ENCODE measurements around the gene TBX4.

Gene TBX4

DNA sequence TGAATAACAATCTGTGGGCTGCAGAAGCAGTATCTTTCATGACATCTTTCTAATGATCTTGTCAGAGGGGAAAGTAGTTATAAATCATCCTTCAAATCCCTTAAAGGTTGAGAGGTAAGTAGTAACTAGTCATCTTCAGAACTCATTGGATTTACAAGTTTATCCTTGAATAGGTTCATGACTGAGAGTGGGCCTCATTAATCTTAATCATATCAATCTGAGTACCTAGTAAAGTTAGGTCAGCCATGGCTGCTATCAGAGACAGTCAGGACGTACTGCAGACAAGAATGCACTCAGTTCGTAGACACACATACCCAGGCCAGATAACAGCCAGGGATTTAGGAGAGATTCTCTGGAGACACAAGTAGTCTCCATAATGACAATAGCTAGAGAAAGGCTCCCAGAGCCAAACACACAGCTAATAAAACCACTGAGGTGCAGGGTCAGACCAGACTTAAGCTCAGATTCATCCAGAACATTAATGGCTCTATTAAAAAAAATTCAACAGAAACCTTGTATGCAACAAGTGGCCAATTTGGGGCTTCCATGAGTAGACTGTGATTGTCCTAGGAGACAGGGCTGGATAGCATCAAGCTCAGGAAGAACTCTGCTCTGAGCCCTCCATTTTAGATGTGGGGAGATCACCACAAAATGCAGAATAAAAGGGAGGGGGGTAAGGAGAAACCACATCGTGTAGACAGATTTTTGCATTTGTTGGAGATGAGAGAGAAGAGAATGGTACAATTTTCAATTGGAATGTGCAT is 65.8 kb downstream of the TBX4 start:
- H4K20me1 ChIP-seq (ENCODE audit: low read depth, low read length): no peaks in the 10 kb centered on the region
- no peaks in the 10 kb centered on the region for H3K9me3 ChIP-seq (ENCODE audit: insufficient read depth, low read length)
- no peak overlapping the region for H3K4me3 ChIP-seq (ENCODE audit: insufficient read depth, low read length, poor library complexity, severe bottlenecking)
- no peak overlapping the region for H3K9ac ChIP-seq (ENCODE audit: low read length)
- no peak overlapping the region for H3K4me2 ChIP-seq (ENCODE audit: low read depth, low read length, poor library complexity, severe bottlenecking)
- H2AFZ ChIP-seq (ENCODE audit: low read depth, low read length, severe bottlenecking): no peak overlapping the region
- no peaks in the 10 kb centered on the region for H3K36me3 ChIP-seq (ENCODE audit: low read length)
- no peak for TF ChIP-seq EZH2phosphoT487 (conservative IDR thresholded peaks at IDR 0.05; ENCODE audit: low read length)
- TF ChIP-seq, protein P1, sequence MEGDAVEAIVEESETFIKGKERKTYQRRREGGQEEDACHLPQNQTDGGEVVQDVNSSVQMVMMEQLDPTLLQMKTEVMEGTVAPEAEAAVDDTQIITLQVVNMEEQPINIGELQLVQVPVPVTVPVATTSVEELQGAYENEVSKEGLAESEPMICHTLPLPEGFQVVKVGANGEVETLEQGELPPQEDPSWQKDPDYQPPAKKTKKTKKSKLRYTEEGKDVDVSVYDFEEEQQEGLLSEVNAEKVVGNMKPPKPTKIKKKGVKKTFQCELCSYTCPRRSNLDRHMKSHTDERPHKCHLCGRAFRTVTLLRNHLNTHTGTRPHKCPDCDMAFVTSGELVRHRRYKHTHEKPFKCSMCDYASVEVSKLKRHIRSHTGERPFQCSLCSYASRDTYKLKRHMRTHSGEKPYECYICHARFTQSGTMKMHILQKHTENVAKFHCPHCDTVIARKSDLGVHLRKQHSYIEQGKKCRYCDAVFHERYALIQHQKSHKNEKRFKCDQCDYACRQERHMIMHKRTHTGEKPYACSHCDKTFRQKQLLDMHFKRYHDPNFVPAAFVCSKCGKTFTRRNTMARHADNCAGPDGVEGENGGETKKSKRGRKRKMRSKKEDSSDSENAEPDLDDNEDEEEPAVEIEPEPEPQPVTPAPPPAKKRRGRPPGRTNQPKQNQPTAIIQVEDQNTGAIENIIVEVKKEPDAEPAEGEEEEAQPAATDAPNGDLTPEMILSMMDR (IDR thresholded peaks at IDR 0.05; ENCODE audit: insufficient read depth, low read length, poor library complexity, severe bottlenecking): no peak
- no peaks in the 10 kb centered on the region for H3K79me2 ChIP-seq (ENCODE audit: insufficient read depth, low read length)
- H3F3A ChIP-seq (ENCODE audit: insufficient read depth): no peaks in the 10 kb centered on the region
- no peaks in the 10 kb centered on the region for H3K27me3 ChIP-seq (ENCODE audit: low read length)
- H3K27ac ChIP-seq (ENCODE audit: low read depth, low read length): no peak overlapping the region
- H3K9me2 ChIP-seq (replicated peaks; ENCODE audit: insufficient read depth, low read length): no peaks in the 10 kb centered on the region

DNA sequence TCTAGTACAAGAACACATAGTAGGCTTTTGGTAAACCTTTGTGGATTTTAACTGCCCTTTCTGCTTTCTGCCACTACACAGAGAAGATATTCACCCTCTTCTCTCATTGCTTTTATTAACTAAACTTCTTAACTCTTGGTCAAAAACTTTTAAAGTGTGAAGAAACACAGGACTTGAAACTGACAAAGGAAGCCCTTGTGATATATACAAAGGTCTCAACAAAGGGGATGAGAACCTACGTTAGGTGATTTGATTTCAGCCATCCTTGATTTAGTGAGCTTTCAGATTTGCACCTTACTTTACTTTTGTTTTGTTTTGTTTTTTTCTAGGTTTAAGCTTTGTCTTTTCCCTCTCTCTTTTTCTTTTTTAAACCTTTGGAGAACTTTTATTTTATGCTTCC is 66.9 kb downstream of the TBX4 start:
- Histone ChIP-seq H3K4me2 (ENCODE audit: low read depth, low read length, poor library complexity, severe bottlenecking) (no peak overlapping the region), H3K9me3 (ENCODE audit: insufficient read depth, low read length) (no peaks in the 10 kb centered on the region), H3K27me3 (ENCODE audit: low read length) (no peaks in the 10 kb centered on the region), H4K20me1 (ENCODE audit: low read depth, low read length) (no peaks in the 10 kb centered on the region), H3K79me2 (ENCODE audit: insufficient read depth, low read length) (no peaks in the 10 kb centered on the region), H3K9ac (ENCODE audit: low read length) (no peak overlapping the region), H3K27ac (ENCODE audit: low read depth, low read length) (no peak overlapping the region), H3K36me3 (ENCODE audit: low read length) (no peaks in the 10 kb centered on the region), H3K9me2 (replicated peaks; ENCODE audit: insufficient read depth, low read length) (no peaks in the 10 kb centered on the region), H2AFZ (ENCODE audit: low read depth, low read length, severe bottlenecking) (no peak overlapping the region), H3K4me3 (ENCODE audit: insufficient read depth, low read length, poor library complexity, severe bottlenecking) (no peak overlapping the region), H3F3A (ENCODE audit: insufficient read depth) (no peaks in the 10 kb centered on the region)
- TF ChIP-seq, protein P1 (IDR thresholded peaks at IDR 0.05; ENCODE audit: insufficient read depth, low read length, poor library complexity, severe bottlenecking): no peak
- TF ChIP-seq EZH2phosphoT487 (conservative IDR thresholded peaks at IDR 0.05; ENCODE audit: low read length): no peak

DNA sequence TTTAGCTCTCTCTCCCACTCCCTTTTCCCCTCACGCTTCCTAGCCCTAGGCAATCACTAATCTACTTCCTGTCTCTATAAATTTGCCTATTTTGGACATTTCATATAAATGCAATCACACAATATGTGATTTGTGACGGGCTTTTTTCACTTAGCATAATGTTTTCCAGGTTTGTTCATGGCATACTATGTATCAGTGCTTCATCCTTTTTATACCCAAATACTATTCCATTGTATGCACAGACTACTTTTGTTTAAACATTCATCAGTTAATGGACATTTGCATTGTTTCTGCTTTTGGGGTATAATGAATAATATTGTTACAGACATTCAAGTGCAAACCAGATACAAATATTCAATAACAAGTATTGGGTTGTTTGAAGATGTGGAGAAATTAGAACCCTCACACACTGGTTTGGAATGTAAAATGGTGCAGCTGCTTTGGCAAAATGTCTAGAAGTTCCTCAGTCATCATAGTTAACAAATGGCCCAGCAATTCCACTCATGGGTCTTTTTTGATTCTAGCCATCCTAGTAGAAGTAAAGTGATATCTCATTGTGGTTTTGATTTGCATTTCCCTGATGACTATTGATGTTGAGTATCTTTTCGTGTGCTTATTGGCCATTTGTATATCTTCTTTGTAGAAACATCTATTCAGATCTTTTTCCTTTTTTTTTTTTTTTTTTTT is 67.7 kb downstream of the TBX4 start:
- TF ChIP-seq EZH2phosphoT487 (conservative IDR thresholded peaks at IDR 0.05; ENCODE audit: low read length): no peak
- TF ChIP-seq, protein P1 (IDR thresholded peaks at IDR 0.05; ENCODE audit: insufficient read depth, low read length, poor library complexity, severe bottlenecking): no peak
- H3K4me2 ChIP-seq (ENCODE audit: low read depth, low read length, poor library complexity, severe bottlenecking): no peak overlapping the region
- no peaks in the 10 kb centered on the region for H3K79me2 ChIP-seq (ENCODE audit: insufficient read depth, low read length)
- H4K20me1 ChIP-seq (ENCODE audit: low read depth, low read length): no peaks in the 10 kb centered on the region
- H3K9me3 ChIP-seq (ENCODE audit: insufficient read depth, low read length): no peaks in the 10 kb centered on the region
- no peak overlapping the region for H2AFZ ChIP-seq (ENCODE audit: low read depth, low read length, severe bottlenecking)
- no peaks in the 10 kb centered on the region for H3K9me2 ChIP-seq (replicated peaks; ENCODE audit: insufficient read depth, low read length)
- no peak overlapping the region for H3K4me3 ChIP-seq (ENCODE audit: insufficient read depth, low read length, poor library complexity, severe bottlenecking)
- H3K27me3 ChIP-seq (ENCODE audit: low read length): no peaks in the 10 kb centered on the region
- no peaks in the 10 kb centered on the region for H3F3A ChIP-seq (ENCODE audit: insufficient read depth)
- no peak overlapping the region for H3K9ac ChIP-seq (ENCODE audit: low read length)
- no peak overlapping the region for H3K27ac ChIP-seq (ENCODE audit: low read depth, low read length)
- no peaks in the 10 kb centered on the region for H3K36me3 ChIP-seq (ENCODE audit: low read length)
